Uterus (tissue), 4 donors: ENCODE results near the gene OR51B4. TPM values are rescaled to one million over a fixed set of nuclear protein-coding genes. Genes with fewer than 3 reads are reported as not detected.
"Not testable (repeated sequence)": the region's sequence is repeated elsewhere in the genome, so short reads cannot be mapped to it uniquely, and the experiment has no call there.

Experiments
- DNase-seq, 2 donors: peaks; one replicate each; pipeline ENCODE4 v3.0.0-alpha.2; 2019 to 2020
- H3K27ac ChIP-seq, 2 donors: fragments of 200-600 bp; sonication (generic); 1 replicate in 1 of 2; 2 replicates in 1 of 2; pipeline ENCODE4 v1.5.1; 2016 to 2018
- H3K27me3 ChIP-seq, 2 donors: fragments of 200-600 bp; sonication (generic); one replicate each; pipeline ENCODE4 v1.5.1; 2018 to 2019; ENCODE audit warnings: control low read depth in 1 of 2
- H3K36me3 ChIP-seq, 2 donors: fragments of 200-600 bp; sonication (generic); one replicate each; pipeline ENCODE4 v1.5.1; 2019; ENCODE audit warnings: control low read depth in 1 of 2
- H3K4me1 ChIP-seq, 2 donors: fragments of 200-600 bp; sonication (generic); one replicate each; pipeline ENCODE4 v1.5.1; 2018 to 2019; ENCODE audit warnings: control low read depth in 1 of 2
- H3K4me3 ChIP-seq, 2 donors: fragments of 200-600 bp; sonication (generic); 1 replicate in 1 of 2; 2 replicates in 1 of 2; pipeline ENCODE4 v1.5.1; 2018 to 2019; ENCODE audit warnings: mild to moderate bottlenecking in 1 of 2
- H3K9me3 ChIP-seq, 2 donors: fragments of 200-600 bp; sonication (generic); one replicate each; pipeline ENCODE4 v1.5.1; 2019; ENCODE audit warnings: control low read depth in 1 of 2
- POLR2A ChIP-seq, 2 donors: fragments of 450-650 bp; IDR thresholded peaks; one replicate each; pipeline ENCODE4 v1.6.1; 2016; ENCODE audit warnings: antibody characterized with exemption in 2 of 2, mild to moderate bottlenecking in 1 of 2, moderate library complexity in 1 of 2
- intact Hi-C: fragments of 100-400 bp; cut with DNase I; formaldehyde crosslinking; loops from one replicate; pipeline ENCODE4 v1.15.1; 2023; ENCODE audit warnings: low total_unique reads
- total RNA-seq, 4 donors: library from RNA; depleted of rRNA in 3 of 4; stranded (reverse); fragments of >200 nt in 3 of 4; gene quantifications; one replicate each; pipeline versions ENCODE4 v1.1.0 to v1.2.4, GENCODE V29; 2014 to 2023
- TF ChIP-seq, protein P1 (sequence below), 4 experiments: fragments of 200-600 bp in 2 of 4; fragments of 450-650 bp in 2 of 4; sonication (generic) in 2 of 4; IDR thresholded peaks; one replicate each; pipeline ENCODE4 v1.5.1; 2016 to 2019; ENCODE audit warnings: antibody characterized with exemption in 4 of 4, mild to moderate bottlenecking in 2 of 4, moderate library complexity in 1 of 4
- donor health status: DM: yes; HTN: yes; CAD: no.

The OR51B4 gene
- total RNA-seq, 4 donors from 2014 or later = 0.35 TPM; not detected in 3

DNA sequence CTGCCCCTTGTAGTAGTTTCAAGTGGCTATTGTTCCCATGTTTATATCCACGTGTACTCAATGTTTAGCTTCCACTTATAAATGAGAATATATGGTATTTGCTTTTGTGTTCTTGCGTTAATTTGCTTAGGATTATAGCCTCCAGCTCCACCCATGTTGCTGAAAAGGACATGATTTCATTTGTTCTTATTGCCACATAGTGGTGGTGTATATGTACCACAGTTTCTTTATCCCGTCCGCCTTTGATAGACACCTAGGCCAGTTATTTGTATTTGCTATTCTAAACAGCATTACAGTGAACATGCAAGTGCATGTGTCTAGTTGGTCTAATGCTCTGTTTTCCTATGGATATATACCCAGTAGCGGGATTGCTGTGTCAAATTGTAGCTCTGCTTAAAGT lies 15.5 kb upstream of the OR51B4 start:
- Histone ChIP-seq H3K4me1 (no peaks in the 10 kb centered on the region), H3K4me3 (no peak overlapping the region), H3K27ac (no peak overlapping the region), H3K27me3 (no peaks in the 10 kb centered on the region), H3K9me3 (no peaks in the 10 kb centered on the region), H3K36me3 (no peaks in the 10 kb centered on the region)
- TF ChIP-seq POLR2A (IDR thresholded peaks at IDR 0.05) = no peak
- TF ChIP-seq, protein P1, sequence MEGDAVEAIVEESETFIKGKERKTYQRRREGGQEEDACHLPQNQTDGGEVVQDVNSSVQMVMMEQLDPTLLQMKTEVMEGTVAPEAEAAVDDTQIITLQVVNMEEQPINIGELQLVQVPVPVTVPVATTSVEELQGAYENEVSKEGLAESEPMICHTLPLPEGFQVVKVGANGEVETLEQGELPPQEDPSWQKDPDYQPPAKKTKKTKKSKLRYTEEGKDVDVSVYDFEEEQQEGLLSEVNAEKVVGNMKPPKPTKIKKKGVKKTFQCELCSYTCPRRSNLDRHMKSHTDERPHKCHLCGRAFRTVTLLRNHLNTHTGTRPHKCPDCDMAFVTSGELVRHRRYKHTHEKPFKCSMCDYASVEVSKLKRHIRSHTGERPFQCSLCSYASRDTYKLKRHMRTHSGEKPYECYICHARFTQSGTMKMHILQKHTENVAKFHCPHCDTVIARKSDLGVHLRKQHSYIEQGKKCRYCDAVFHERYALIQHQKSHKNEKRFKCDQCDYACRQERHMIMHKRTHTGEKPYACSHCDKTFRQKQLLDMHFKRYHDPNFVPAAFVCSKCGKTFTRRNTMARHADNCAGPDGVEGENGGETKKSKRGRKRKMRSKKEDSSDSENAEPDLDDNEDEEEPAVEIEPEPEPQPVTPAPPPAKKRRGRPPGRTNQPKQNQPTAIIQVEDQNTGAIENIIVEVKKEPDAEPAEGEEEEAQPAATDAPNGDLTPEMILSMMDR (IDR thresholded peaks at IDR 0.05) = no peak
- intact Hi-C loops = no loop called here
- no peak for DNase-seq

DNA sequence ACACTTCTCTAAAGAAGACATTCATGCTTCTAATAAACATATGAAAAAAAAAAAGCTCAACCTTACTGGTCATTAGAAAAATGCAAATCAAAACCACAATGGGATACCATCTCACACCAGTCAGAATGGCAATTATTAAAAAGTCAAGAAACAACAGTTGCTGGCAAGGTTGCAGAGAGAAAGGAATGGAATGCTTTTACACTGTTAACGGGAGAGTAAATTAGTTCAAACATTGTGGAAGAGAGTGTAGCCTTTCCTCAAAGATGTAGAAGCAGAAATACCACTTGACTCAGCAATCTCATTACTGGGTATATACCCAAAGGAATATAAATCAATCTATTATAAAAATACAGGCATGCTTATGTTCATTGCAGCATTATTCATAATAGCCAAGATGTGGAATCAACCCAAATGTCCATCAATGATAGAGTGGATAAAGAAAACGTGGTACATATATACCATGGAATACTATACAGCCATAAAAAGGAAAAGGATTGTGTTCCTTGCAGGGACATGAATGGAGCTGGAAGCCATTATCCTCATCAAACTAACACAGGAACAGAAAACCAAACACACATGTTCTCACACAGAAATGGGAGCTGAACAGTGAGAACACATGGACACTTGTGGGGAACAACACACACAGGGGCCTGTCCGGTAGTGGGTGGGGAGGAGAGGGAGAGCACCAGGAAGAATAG lies 11.7 kb upstream of the OR51B4 start:
- H3K4me3 ChIP-seq, H3K27me3 ChIP-seq, H3K36me3 ChIP-seq, intact Hi-C loops, H3K9me3 ChIP-seq, H3K27ac ChIP-seq, DNase-seq, H3K4me1 ChIP-seq: not testable (repeated sequence)

DNA sequence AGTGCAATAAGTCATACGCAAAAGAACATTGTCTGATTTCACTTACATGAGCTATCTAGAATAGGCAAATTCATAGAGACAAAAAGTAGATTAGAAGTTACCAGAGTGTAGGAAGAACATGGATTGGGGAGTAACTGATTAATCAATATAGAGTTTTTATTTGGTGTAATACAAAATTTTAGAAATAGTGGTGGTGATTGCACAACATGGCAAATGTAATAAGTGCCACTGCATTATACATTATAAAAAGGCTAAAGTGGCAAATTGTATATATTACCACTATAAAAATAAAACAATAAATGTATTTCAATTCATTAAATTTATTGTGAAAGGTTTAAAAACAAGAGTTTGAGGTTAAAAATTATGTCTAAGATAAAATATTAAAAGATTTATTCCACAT lies 8.7 kb upstream of the OR51B4 start:
- Histone ChIP-seq H3K4me3 (no peak overlapping the region), H3K27ac (no peak overlapping the region), H3K4me1 (no peaks in the 10 kb centered on the region), H3K27me3 (no peaks in the 10 kb centered on the region), H3K36me3 (no peaks in the 10 kb centered on the region), H3K9me3 (no peaks in the 10 kb centered on the region)
- intact Hi-C loops = no loop called here
- DNase-seq = no peak
- TF ChIP-seq POLR2A (IDR thresholded peaks at IDR 0.05) = no peak
- TF ChIP-seq, protein P1 (IDR thresholded peaks at IDR 0.05) = no peak

DNA sequence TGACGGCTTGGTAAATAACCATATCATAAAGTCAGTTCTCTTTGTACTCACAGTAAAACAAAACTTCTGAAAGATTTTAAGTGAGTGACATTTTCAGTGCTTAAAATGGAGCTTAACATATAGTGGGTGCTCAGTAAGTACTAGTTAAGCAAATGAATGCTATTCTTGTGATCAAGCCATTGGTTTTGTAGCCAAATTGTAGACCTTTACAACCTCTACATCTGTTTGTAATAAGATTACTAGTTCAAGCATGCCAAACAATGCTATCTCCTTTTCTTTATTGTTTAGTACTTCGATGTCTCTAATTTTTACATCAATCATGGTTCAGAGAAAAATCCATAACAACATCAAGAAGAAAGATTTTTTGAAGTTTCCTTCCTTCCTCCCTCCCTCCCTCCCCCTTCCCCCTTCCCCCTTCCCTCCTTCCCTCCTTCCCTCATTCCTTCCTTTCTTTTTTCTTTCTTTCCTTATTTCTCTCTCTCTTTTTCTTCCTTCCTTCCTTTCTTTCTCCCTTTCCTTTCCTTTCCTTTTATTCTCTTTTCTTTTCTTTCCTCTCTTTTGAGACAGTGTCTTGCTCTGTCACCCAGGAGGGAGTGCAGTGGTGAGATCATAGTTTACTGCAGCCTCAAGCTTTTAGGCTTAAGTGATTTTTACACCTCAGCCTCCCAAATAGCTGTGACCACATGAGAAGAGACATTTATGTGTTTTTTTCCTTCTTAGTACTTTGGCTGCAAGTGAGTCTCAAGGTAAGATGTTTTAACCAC lies 5.7 kb upstream of the OR51B4 start:
- no peak for TF ChIP-seq POLR2A (IDR thresholded peaks at IDR 0.05)
- TF ChIP-seq, protein P1 (IDR thresholded peaks at IDR 0.05) = no peak
- no peak overlapping the region for H3K27ac ChIP-seq
- no peak overlapping the region for H3K4me3 ChIP-seq
- DNase-seq = no peak
- H3K9me3 ChIP-seq = no peaks in the 10 kb centered on the region
- no peaks in the 10 kb centered on the region for H3K4me1 ChIP-seq
- intact Hi-C loops = no loop called here
- no peaks in the 10 kb centered on the region for H3K27me3 ChIP-seq
- no peaks in the 10 kb centered on the region for H3K36me3 ChIP-seq

DNA sequence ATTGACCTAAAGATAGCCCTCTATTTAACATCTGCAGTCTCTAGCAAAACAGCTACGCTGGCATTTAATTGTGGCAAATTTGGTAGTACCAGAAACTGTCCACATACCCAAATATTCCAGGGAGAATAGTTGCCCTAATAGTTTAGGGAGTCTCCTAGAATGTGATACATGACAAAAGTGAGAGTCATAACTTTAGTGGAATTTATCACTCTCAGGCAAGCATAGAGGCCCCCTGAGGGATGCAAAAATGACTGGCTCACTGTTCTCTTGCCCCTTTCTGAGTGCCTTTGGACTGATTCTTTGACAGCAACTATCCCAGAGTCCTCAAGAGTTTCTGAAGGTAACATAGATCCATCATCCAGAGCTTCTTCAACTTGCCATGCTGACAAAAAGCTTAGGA lies 2.3 kb upstream of the OR51B4 start:
- intact Hi-C loops = no loop called here
- DNase-seq = no peak
- Histone ChIP-seq H3K9me3 (no peaks in the 10 kb centered on the region), H3K36me3 (no peaks in the 10 kb centered on the region), H3K4me1 (no peaks in the 10 kb centered on the region), H3K27ac (no peak overlapping the region), H3K4me3 (no peak overlapping the region), H3K27me3 (no peaks in the 10 kb centered on the region)
- TF ChIP-seq POLR2A (IDR thresholded peaks at IDR 0.05) = no peak
- TF ChIP-seq, protein P1 (IDR thresholded peaks at IDR 0.05) = no peak
